Activated naive CD8-positive, alpha-beta T cell (primary cell): ENCODE results near the gene TTC31.

Experiments used
- H3K27ac Mint-ChIP-seq: one replicate; pipeline ENCODE4 v1.8.0; 2021; ENCODE audit warnings: mixed read lengths
- H3K27me3 Mint-ChIP-seq: one replicate; pipeline ENCODE4 v1.8.0; 2021; ENCODE audit warnings: mixed read lengths
- H3K36me3 Mint-ChIP-seq: one replicate; pipeline ENCODE4 v1.8.0; 2021; ENCODE audit warnings: mixed read lengths
- H3K4me1 Mint-ChIP-seq: one replicate; pipeline ENCODE4 v1.8.0; 2021; ENCODE audit warnings: low read depth, mixed read lengths
- H3K4me3 Mint-ChIP-seq: one replicate; pipeline ENCODE4 v1.8.0; 2021; ENCODE audit warnings: mild to moderate bottlenecking, mixed read lengths
- H3K9me3 Mint-ChIP-seq: one replicate; pipeline ENCODE4 v1.8.0; 2021; ENCODE audit warnings: low read depth, mixed read lengths

TTC31 gene

GRCh38 chr2:74503506-74504475 is 20.9 kb downstream of the TTC31 start:
- Mint-ChIP-seq H3K27me3 (peaks cover 26% of the 10 kb centered on the region), H3K27ac (no peak overlapping the region), H3K4me3 (peak overlapping the region; percentile 71), H3K36me3 (peaks cover 18% of the 10 kb centered on the region), H3K4me1 (peaks cover 58% of the 10 kb centered on the region), H3K9me3 (no peaks in the 10 kb centered on the region)

GRCh38 chr2:74504591-74504990 is 21.7 kb downstream of the TTC31 start:
- H3K4me3 Mint-ChIP-seq = peak overlapping the region; percentile 70
- peaks cover 54% of the 10 kb centered on the region for H3K4me1 Mint-ChIP-seq
- H3K27ac Mint-ChIP-seq = no peak overlapping the region
- no peaks in the 10 kb centered on the region for H3K9me3 Mint-ChIP-seq
- H3K27me3 Mint-ChIP-seq = peaks cover 22% of the 10 kb centered on the region
- peaks cover 18% of the 10 kb centered on the region for H3K36me3 Mint-ChIP-seq

- Mint-ChIP-seq H3K27me3 (peaks cover 25% of the 10 kb centered on the region), H3K36me3 (peaks cover 18% of the 10 kb centered on the region), H3K4me3 (peak overlapping the region; percentile 27), H3K4me1 (peaks cover 54% of the 10 kb centered on the region), H3K9me3 (no peaks in the 10 kb centered on the region), H3K27ac (no peak overlapping the region)
Measured at GRCh38 chr2:74505448-74506246, 22.8 kb downstream of the TTC31 start.

- Mint-ChIP-seq H3K27me3 (peaks cover 23% of the 10 kb centered on the region), H3K4me3 (peak within 1 kb of the TSS; percentile 100), H3K9me3 (no peaks in the 10 kb centered on the region), H3K4me1 (peaks cover 47% of the 10 kb centered on the region), H3K36me3 (peaks cover 16% of the 10 kb centered on the region), H3K27ac (peak within 1 kb of the TSS; percentile 100)
Measured at GRCh38 chr2:74507145-74507925, 24.5 kb downstream of the TTC31 start, which contains the start of gene PCGF1. Gene PCGF1 (minus strand): TSS chr2:74507695. CDS start chr2:74507668, 27 bp downstream.

- peak overlapping the region; percentile 100 for H3K27ac Mint-ChIP-seq
- peak overlapping the region; percentile 100 for H3K4me3 Mint-ChIP-seq
- peaks cover 26% of the 10 kb centered on the region for H3K27me3 Mint-ChIP-seq
- H3K9me3 Mint-ChIP-seq = no peaks in the 10 kb centered on the region
- peaks cover 43% of the 10 kb centered on the region for H3K4me1 Mint-ChIP-seq
- H3K36me3 Mint-ChIP-seq = peaks cover 16% of the 10 kb centered on the region
Measured at GRCh38 chr2:74507926-74508520, 25.1 kb downstream of the TTC31 start.

GRCh38 chr2:74510272-74510671 is 27.4 kb downstream of the TTC31 start:
- no peak overlapping the region for H3K4me3 Mint-ChIP-seq
- H3K27ac Mint-ChIP-seq = no peak overlapping the region

GRCh38 chr2:74511104-74511989 is 28.5 kb downstream of the TTC31 start:
- no peak overlapping the region for H3K4me3 Mint-ChIP-seq
- H3K36me3 Mint-ChIP-seq = peaks cover 5% of the 10 kb centered on the region
- no peak overlapping the region for H3K27ac Mint-ChIP-seq
- H3K27me3 Mint-ChIP-seq = peaks cover 22% of the 10 kb centered on the region
- H3K4me1 Mint-ChIP-seq = peaks cover 32% of the 10 kb centered on the region
- H3K9me3 Mint-ChIP-seq = no peaks in the 10 kb centered on the region

More at GRCh38 chr2:74510272-74510671, 27.4 kb downstream of the TTC31 start:
- H3K4me1 Mint-ChIP-seq = peaks cover 32% of the 10 kb centered on the region
- no peaks in the 10 kb centered on the region for H3K9me3 Mint-ChIP-seq
- H3K27me3 Mint-ChIP-seq = peaks cover 23% of the 10 kb centered on the region
- H3K36me3 Mint-ChIP-seq = peaks cover 5% of the 10 kb centered on the region

- Mint-ChIP-seq H3K4me3 (peak overlapping the region; percentile 35), H3K27me3 (peaks cover 33% of the 10 kb centered on the region), H3K9me3 (no peaks in the 10 kb centered on the region), H3K4me1 (peaks cover 24% of the 10 kb centered on the region), H3K27ac (no peak overlapping the region), H3K36me3 (no peaks in the 10 kb centered on the region)
Measured at GRCh38 chr2:74512744-74513604, 30.1 kb downstream of the TTC31 start.

- Mint-ChIP-seq H3K27ac (no peak overlapping the region), H3K4me3 (peak overlapping the region; percentile 35), H3K36me3 (no peaks in the 10 kb centered on the region), H3K4me1 (peaks cover 16% of the 10 kb centered on the region), H3K9me3 (no peaks in the 10 kb centered on the region), H3K27me3 (peaks cover 40% of the 10 kb centered on the region)
Measured at GRCh38 chr2:74513605-74514367, 30.9 kb downstream of the TTC31 start.

- no peaks in the 10 kb centered on the region for H3K9me3 Mint-ChIP-seq
- H3K27me3 Mint-ChIP-seq = peaks cover 46% of the 10 kb centered on the region
- H3K27ac Mint-ChIP-seq = no peak within 1 kb of the TSS
- no peaks in the 10 kb centered on the region for H3K36me3 Mint-ChIP-seq
- peaks cover 14% of the 10 kb centered on the region for H3K4me1 Mint-ChIP-seq
- H3K4me3 Mint-ChIP-seq = peak within 1 kb of the TSS; percentile 65
Measured at GRCh38 chr2:74514368-74515270, 31.7 kb downstream of the TTC31 start, which contains the start of gene TLX2. Gene TLX2 (plus strand): TSS chr2:74514450. CDS start chr2:74514807, 357 bp downstream.

GRCh38 chr2:74515271-74515980 is 32.5 kb downstream of the TTC31 start:
- Mint-ChIP-seq H3K27ac (no peak overlapping the region), H3K9me3 (no peaks in the 10 kb centered on the region), H3K27me3 (peaks cover 52% of the 10 kb centered on the region), H3K4me3 (peak overlapping the region; percentile 65), H3K36me3 (no peaks in the 10 kb centered on the region), H3K4me1 (peaks cover 14% of the 10 kb centered on the region)
